ENCODE measurements around the gene C10orf53.
"Not testable (repeated sequence)": the region's sequence is repeated elsewhere in the genome, so short reads cannot be mapped to it uniquely, and the experiment has no call there.

C10orf53 gene

GRCh38 chr10:49688920-49689319, 9.5 kb downstream of the C10orf53 start:
- DNase-seq = no peak

- DNase-seq = no peak
Measured at GRCh38 chr10:49689882-49690510, 10.5 kb downstream of the C10orf53 start.

- DNase-seq = no peak
Measured at GRCh38 chr10:49690698-49691356, 11.4 kb downstream of the C10orf53 start.

- DNase-seq = no peak
Measured at GRCh38 chr10:49691588-49691987, 12.1 kb downstream of the C10orf53 start.

- DNase-seq = no peak
Measured at GRCh38 chr10:49694466-49694865, 15.0 kb downstream of the C10orf53 start.

GRCh38 chr10:49696311-49696710, 16.9 kb downstream of the C10orf53 start:
- no peak for DNase-seq

GRCh38 chr10:49698679-49699078, 19.2 kb downstream of the C10orf53 start:
- no peak for DNase-seq

- DNase-seq = no peak
Measured at GRCh38 chr10:49700211-49700610, 20.8 kb downstream of the C10orf53 start.

GRCh38 chr10:49700997-49701396, 21.5 kb downstream of the C10orf53 start:
- DNase-seq = no peak

GRCh38 chr10:49707585-49707984, 28.1 kb downstream of the C10orf53 start:
- DNase-seq = no peak

- DNase-seq = no peak
Measured at GRCh38 chr10:49709934-49710333, 30.5 kb downstream of the C10orf53 start.

GRCh38 chr10:49710966-49711365, 31.5 kb downstream of the C10orf53 start:
- no peak for DNase-seq

- DNase-seq = no peak
Measured at GRCh38 chr10:49711481-49711880, 32.0 kb downstream of the C10orf53 start.

GRCh38 chr10:49713266-49713665, 33.8 kb downstream of the C10orf53 start:
- DNase-seq = no peak

GRCh38 chr10:49715157-49715556, 35.7 kb downstream of the C10orf53 start:
- DNase-seq = not testable (repeated sequence)

- DNase-seq = no peak
Measured at GRCh38 chr10:49726593-49726992, 47.1 kb downstream of the C10orf53 start.

GRCh38 chr10:49733866-49734265, 54.4 kb downstream of the C10orf53 start:
- DNase-seq = no peak

GRCh38 chr10:49734676-49735075, 55.2 kb downstream of the C10orf53 start:
- DNase-seq = no peak

GRCh38 chr10:49735161-49735560, 55.7 kb downstream of the C10orf53 start:
- no peak for DNase-seq

- no peak for DNase-seq
Measured at GRCh38 chr10:49735848-49736563, 56.6 kb downstream of the C10orf53 start.

- no peak for DNase-seq
Measured at GRCh38 chr10:49736564-49737113, 57.2 kb downstream of the C10orf53 start.

GRCh38 chr10:49737474-49738201, 58.2 kb downstream of the C10orf53 start:
- no peak for DNase-seq
